GM18867 (cell line): ENCODE measurements around the gene TAF11.
A peak's percentile ranks its signal among the peaks of the same experiment; 100 is the strongest.
"Not testable (repeated sequence)": the region's sequence is repeated elsewhere in the genome, so short reads cannot be mapped to it uniquely, and the experiment has no call there.

Source experiments
- ATAC-seq: cut with Tn5 transposase; IDR thresholded peaks from one replicate; pipeline ENCODE4 v1.9.1; 2021; ENCODE audit warnings: mild to moderate bottlenecking, moderate library complexity; ENCODE audit not compliant: unreplicated experiment

Gene TAF11, protein sequence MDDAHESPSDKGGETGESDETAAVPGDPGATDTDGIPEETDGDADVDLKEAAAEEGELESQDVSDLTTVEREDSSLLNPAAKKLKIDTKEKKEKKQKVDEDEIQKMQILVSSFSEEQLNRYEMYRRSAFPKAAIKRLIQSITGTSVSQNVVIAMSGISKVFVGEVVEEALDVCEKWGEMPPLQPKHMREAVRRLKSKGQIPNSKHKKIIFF

DNA sequence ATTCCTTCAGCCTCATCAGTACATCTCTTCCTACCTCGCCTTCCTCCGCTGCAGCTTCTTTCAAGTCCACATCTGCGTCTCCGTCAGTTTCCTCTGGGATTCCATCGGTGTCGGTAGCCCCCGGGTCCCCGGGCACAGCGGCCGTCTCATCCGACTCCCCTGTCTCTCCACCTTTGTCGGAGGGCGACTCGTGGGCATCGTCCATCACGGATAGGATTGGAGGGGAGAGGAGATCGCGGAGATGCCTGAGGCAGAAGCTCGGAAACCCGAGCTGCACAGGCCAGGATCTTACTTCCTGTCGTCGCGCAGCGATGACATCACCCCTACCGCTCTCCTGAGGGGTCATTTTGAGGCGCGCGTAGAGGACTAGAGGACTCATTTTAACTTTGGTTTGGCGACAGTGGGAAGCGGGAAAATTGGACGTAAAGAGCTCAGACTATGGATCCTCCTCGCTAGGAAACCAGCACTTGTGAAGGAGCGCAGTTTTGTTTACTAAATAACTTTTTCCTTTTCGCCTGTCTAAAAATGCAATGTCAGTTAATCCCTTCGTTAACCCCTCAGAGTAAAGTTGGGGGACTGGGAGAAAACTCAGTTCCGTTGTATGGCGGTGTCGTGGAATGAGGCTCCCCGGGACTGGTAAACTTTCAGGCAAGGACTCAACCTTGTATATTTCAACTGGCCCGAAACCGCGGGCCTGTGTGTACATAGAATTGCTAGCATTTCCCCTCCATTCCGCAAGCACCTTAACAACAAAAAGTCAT, at the start of gene TAF11:
Gene TAF11 (minus strand): TSS at position 290 of the 761 bp plus-strand sequence. CDS start 85 bp downstream, at position 205.
- peak; percentile 69 for ATAC-seq

DNA sequence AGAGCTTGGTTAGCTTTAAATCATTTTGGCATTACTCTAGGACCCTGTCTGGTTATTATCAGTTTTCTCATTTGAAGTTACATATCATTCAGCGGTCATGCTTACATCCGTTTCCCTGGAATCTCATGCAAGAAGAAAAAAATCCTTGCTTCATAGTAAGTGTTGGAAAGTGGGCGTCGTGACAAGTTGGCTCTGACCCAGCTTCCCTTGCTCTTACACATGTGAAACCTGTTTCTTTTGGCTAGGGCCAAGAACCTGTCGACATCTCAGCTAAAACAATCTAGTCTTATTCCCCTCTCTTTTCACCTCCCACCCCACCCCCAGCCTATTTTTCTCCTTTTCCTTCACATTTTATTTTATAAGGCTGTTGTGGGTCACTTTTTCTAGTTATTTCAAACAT, 46.7 kb upstream of the TAF11 start:
- no peak for ATAC-seq

DNA sequence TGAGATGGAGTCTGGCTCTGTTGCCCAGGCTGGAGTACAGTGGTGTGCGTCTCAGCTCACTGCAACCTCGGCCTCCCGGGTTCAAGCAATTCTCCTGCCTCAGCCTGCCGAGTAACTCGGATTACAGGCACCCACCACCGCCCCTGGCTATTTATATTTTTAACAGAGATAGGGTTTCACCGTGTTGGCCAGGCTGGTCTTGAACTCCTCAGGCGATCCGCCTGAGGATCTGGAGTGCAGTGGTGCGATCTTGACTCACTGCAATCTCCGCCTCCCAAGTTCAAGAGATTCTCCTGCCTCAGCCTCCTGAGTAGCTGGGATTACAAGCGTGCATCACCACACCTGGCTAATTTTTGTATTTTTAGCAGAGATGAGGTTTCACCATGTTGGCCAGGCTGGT, 44.4 kb upstream of the TAF11 start:
- ATAC-seq: not testable (repeated sequence)

DNA sequence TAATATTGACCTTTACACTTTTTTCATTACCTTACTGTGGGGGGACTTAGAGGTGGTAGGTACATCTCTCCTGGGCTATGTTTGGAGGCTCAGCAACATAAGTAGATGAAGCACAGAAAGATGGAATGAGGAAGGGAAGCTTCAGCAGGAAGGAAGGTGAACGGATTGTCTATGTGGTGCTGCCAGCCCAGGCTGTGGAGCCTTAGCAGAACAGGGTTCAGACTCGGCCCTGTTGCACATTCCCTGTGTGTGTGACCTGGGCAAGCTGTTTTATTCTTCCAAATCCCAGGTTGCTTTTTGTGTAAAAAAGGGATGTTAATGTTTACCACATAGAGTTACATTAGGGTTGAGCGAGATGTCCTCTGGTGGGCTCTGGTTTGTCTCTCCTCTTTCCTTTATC, 42.4 kb upstream of the TAF11 start:
- ATAC-seq: no peak

DNA sequence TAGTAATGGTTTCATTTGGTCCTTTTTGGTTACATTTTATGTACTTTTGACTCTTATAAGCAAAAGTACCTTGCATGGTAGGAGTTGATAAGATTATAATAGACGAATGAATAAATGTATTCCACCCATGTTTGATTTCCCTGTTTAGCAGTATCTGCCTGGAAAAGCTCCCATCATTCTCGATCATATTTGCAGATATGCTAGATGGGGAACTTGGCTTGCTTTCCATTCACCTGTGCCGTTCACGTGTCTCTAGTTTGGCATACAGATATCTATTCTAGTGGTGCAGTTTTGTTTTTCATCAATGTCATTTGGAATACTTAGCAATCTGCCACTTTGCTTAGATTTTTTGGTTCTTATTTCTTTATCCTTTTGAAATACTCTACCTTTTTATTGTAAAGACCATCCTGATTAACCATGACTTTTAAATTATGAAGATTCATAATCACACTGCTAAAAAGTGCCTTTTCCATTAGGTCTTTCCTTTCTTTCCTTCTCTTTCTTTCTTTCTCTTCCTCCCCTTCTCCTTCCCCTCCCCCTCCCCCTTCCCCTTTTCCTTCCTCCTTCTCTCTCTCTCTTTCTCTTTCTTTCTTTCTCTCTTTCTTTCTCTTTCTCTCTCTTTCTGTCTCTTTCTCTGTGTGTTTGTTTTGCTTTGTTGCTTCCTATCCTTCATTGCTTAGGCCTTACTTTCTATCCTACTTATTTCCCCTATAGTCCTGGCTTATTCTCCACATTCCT, 41.6 kb upstream of the TAF11 start:
- no peak for ATAC-seq

DNA sequence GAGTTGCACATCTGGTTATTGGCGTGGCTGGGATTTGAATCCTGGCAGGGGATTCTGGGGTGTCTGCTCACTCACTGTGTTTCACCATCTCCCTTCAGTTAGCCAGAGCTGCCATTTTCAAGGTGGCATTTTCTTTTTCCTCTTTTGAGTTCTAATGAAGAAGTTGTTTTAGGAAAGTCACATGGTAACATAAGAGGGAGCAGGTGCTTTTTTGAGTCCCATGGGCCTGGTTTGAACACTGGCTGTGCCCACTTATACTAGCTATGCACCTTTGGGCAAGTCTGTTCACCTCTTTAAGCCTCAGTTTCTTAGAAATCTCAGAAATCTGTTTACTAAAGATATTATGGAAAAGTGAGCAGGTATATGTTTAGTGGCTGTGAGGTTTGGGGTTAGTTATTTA, 40.9 kb upstream of the TAF11 start:
- no peak for ATAC-seq

DNA sequence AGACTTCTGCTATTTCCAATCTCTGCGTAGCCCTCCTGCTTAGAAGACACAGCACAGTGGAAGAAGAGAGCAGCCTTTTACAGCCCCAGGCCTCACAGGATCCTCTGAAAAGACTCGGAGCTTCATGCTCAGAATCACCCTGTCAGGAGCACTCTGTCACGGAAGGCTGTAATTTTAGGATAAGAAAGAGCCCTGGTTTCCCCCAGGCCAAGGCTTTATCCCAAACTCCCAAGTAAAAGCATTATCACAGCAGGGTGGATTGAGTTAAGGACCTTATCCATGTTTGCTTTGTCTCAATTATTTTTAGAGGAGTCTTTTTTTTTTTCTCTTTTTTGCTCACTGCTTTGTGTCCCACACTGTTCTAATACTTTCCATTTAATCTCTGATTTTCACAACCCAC, 40.4 kb upstream of the TAF11 start:
- ATAC-seq: no peak

DNA sequence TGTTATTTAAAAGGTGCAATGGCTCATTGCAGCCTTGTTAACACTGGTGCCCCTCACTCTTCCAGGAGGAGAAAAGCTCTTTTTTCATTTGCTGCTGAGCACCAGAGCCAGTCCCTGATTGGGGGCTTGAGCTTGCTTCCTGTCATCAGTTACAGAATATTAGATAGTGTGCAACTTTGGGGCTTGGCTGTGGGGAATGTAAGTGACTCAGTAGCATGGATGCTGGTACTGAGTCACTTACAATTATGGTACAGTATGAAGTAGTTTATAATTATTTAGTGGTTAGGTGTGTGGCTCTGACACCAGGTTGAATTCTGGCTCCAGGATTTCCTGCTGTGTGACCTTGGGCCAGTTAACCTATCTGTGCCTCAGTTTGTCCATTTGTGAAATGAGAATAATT, 38.8 kb upstream of the TAF11 start:
- no peak for ATAC-seq

DNA sequence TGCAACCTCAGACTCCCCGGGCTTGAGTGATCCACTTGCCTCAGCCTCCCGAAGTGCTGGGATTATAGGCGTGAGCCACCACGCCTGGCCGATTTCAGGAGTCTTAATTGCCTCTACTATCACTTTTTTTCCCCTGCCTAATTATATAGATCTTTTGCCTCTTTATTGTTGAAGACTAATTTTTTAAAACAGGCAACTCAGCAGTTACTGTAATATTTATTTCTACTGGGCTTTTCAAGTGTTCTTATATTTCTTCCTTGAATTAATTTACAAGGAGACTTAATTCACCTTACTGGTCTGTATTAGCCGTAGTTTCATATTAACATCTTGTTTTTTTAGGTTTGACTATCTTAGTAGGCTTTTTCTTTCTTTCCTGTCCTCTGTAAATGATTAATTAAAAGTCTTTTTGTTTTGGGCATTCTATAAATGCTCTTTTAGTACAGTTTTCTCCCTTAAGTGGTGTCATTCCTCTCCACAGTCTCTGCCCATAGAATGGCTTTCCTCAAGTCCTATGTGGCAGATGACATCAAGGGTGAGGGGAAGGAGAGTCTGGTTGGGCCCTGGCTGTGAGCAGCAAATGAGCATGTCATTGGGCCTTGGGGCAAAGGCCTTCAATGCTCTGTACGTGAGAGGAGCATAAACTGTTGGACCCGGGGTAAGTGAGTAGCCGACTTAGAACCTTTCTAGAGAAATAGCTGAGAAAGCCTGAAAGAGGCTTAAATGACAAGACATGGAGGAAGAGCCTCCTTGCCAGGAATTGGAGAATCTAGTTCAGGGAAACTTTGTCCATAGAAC, 37.2 kb upstream of the TAF11 start:
- ATAC-seq: no peak

DNA sequence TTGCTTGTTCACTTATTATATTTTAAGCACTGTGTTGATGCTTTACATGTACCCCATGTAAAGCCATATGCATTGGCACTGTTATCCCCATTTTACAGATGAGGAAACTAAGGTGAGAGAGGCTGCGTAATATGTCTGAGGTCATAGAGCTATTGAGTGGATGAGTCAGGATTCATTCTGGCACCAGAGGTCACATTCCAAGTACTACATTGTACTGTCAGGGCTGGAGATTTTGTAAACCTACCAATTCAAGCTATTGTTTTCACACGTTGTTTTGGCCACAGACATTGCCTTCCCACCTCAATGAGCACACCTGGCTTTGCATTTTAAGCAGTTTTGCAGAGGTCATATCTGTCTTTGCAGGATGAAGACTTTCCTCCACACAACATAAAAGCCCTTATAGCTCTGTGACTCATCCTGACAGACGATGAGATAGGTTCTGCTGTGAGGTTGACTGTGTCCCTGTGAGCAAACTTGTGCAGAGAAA, 34.4 kb upstream of the TAF11 start:
- ATAC-seq: no peak

DNA sequence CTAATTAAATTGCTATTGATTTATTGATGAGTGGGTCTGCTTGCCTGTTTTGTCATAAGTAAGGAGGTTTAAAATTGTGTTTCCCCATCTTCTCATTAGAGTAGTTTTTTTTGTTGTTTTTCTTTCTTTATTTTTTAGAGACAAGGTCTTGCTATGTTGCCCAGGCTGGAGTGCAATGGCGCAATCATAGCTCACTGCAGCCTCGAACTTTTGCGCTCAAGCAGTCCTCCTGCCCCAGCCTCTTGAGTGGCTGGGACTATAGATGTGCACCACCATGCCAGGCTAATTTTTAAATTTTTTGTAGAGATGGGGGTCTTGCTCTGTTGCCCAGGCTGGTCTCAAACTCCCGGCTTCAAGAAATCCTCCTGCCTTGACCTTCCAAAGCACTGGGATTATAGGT, 32.3 kb upstream of the TAF11 start:
- no peak for ATAC-seq

DNA sequence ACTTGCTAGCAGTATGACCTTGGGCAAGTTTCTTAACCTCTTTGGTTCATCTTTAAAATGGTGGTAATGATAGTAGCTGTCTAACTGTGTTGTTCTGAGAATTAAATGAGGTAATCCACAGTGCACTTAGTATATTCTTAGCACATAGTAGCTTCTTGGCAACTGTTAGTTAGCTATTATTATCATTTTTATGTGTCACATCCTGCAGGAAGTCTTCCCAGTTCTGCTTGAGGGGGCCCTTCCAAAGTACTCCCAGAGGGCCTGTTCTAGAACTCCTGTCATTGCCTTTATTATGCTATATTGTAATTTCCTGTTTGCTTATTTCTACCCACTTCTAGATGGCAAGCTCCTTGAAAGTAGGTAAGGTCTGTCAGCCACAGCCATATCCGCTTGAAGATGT, 31.8 kb upstream of the TAF11 start:
- no peak for ATAC-seq

DNA sequence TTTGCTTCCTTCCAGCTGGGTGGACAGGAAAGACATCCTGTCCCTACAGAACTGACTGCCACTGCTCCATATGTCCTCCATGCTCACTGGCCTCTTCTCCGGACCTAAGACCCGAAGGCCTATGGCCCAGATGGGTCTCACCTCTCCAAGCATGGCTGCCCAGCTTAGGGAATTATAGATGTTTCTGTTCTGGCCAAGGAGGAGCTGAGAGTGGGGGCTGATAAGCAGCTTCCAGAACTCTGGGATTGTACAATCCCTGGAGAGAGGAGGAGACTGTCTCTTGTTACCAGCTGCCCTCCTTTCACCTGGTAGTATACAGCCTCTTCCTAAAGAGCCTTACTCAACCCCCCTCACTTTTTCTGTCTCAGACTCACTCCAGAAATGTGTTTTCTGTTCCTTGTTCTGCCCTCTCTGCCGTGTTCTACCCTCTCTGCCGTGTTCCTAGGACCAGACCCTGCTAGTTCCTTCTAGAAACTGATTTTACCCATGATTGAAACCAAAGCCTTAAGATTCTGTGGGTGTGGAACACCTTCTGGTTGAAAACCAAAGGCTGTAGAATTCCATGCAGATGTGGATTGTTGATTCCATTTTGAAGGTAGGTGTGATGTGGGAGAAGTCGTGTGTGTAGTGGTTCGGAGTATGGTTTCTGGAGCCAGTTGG, 29.9 kb upstream of the TAF11 start:
- no peak for ATAC-seq

DNA sequence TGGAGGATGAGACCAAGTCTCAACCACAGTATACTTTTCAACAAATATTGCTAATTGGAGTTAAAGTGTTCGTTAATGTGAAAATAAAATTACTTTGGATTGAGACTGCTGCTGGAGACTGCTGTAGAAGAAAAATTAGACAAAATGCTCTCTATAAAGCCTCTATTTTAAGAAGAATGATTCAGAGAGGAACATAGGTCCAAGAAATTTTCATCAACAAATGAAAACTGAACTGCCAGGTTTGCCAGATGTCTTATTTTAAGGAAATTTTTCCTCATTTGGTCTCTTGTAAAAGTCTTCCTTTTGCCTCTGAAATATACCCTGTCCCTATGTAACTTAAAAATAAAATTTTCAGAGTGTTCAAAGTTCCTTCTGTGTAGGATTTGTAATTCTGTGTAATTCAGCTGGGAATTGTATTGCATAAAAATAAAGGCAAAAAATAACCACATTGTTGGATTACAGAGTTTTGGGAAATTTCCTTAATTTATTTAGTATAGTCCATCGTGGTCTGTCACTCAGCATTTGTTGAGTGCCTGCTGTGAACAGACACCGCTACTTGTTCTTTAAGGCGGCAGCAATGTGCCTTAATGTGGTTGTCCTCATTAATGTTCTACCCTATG, 28.6 kb upstream of the TAF11 start:
- no peak for ATAC-seq

DNA sequence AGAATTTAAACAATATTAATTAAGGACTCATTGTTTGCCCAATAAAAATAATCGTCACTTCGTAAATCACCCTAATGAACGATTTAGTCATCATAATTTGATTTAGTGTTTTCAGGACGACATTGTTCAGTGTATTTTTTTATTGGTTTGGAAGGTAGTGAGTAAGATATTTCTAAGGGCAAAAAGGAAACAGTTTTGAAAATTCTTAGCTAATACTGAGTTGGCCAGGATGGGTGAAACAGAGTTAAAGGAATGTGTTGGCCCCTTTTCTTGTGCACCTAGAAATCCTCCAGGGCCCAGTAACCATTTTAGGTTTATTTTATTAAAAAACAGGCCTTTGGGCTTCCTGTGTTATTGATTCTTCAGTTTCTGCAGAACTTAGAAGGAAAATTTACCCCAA, 26.5 kb upstream of the TAF11 start:
- no peak for ATAC-seq

DNA sequence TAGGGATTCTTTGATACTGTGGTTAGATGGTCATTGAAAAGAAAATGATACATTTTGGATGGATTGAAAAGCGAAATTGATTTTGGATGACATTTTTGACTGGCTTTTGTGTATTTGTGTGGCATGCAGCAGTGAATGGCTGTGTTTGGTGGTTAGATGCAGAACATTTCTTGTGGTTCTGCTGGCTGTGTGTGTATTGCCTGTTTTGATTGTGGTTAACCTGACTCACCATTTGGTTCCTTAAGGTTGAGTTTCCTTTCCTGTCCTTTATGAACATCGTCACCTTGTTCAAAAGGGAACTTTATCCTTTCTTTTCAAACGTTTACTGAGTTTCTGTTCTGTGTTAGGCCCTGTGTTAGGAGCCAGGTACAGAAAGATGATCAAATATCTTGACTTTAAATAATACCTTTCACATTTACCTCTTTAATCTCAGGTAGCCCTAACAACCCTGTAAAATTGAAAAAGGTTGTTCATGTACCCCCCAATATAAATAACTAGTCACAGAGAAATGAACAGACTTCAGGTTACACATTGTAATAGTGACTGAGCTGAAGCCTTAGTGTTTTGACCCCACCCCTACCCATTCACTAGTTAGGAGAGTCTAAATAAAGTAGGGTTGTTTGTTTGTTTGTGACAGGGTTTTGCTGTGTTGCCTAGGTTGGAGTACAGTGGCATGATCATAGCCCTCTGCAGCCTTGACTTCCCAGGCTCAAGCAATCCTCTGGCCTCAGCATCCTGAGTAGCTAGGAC, 25.0 kb upstream of the TAF11 start:
- ATAC-seq: peak; percentile 71

DNA sequence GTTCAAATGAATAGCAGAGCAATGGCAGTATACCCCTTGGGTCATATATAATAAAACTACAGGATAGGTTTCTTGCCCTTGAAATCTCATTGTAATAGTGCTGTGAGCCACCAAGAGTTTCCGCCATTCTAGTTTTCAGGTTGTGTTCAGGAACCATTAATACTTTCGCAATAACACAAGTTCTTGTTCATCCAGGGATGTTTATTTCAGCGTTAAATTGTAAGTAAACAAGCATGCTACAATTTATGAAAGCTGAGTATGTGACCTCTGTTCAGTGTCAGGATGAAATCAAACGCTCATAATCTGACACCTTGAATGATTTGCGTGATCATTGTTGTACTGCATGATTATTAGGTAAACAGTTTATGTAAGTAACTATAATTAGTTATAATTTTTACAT, 24.0 kb upstream of the TAF11 start:
- no peak for ATAC-seq

DNA sequence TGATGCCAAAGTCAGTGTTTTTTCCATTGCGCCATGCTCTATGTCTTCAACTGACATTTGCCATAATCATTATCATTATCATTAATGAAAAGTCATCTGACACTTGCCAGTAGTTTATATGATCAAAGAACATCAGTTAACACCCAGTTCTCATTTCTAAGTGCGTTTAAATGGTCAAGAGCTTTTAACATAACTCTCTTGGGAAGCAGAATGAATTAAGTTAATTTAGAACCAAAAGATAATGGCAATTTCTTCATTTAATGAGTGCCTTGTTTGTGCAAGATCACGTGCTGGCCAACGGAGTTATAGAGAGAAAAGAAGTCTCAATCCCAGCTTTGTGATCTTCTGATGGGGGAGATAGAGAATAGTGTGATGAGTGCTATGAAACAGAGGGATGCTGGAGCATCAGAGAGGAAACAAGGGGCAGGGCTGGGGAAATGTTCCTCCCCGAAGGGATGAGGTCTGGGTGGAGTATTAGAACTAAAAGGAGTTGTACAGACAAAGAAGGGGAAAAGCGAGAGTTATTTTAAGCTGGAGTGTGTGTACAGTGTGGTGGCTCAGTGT, 21.6 kb upstream of the TAF11 start:
- no peak for ATAC-seq

DNA sequence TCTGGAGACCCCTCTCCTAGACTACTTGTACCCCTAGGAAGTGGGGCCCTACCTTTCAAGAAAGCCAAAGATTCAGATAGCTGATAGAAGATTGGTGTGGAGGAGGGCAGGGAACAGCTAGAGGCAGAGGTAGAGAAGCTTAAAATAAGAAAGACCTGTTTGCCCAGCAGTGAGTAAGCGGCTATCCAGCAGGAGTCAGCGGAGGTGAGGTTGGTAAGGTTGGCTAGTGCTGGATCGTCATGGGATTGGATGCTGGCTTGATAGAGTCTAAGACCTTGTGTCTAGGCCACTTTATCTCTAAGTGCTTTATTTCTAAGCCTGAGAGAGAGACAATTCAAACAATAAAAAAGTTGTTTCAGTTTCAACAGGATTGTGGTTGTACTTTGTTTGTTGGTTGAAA, 20.4 kb upstream of the TAF11 start:
- ATAC-seq: no peak
